GM19328 (cell line): Measurements from ENCODE around the gene CRBN.
A peak's percentile ranks its signal among the peaks of the same experiment; 100 is the strongest.

Experiments
- ATAC-seq: cut with Tn5 transposase; IDR thresholded peaks from one replicate; pipeline ENCODE4 v1.9.1; 2021; ENCODE audit warnings: mild to moderate bottlenecking, moderate library complexity; ENCODE audit not compliant: unreplicated experiment

CRBN gene

GRCh38 chr3:3179407-3180094, at the start of gene CRBN:
Gene CRBN (minus strand): TSS chr3:3179691. CDS start chr3:3179687, 4 bp downstream.
- ATAC-seq, result peak; percentile 99

- no peak for ATAC-seq
Observed at GRCh38 chr3:3227640-3228039, 48.1 kb upstream of the CRBN start.

- ATAC-seq, result no peak
Observed at GRCh38 chr3:3221528-3221927, 42.0 kb upstream of the CRBN start.

GRCh38 chr3:3216401-3216800, 36.9 kb upstream of the CRBN start:
- no peak for ATAC-seq

GRCh38 chr3:3212781-3213440, 33.4 kb upstream of the CRBN start:
- ATAC-seq, result no peak

GRCh38 chr3:3209714-3210113, 30.2 kb upstream of the CRBN start:
- ATAC-seq, result no peak

GRCh38 chr3:3209057-3209456, 29.6 kb upstream of the CRBN start:
- no peak for ATAC-seq

- peak; percentile 75 for ATAC-seq
Observed at GRCh38 chr3:3201611-3202010, 22.1 kb upstream of the CRBN start.

- no peak for ATAC-seq
Observed at GRCh38 chr3:3200632-3201212, 21.2 kb upstream of the CRBN start.

- no peak for ATAC-seq
Observed at GRCh38 chr3:3199306-3199705, 19.8 kb upstream of the CRBN start.

- no peak for ATAC-seq
Observed at GRCh38 chr3:3196148-3196861, 16.8 kb upstream of the CRBN start.

- no peak for ATAC-seq
Observed at GRCh38 chr3:3194861-3195260, 15.4 kb upstream of the CRBN start.

GRCh38 chr3:3192286-3192675, 12.8 kb upstream of the CRBN start:
- no peak for ATAC-seq

GRCh38 chr3:3191675-3192285, 12.3 kb upstream of the CRBN start:
- ATAC-seq, result no peak

GRCh38 chr3:3189961-3190360, 10.5 kb upstream of the CRBN start:
- no peak for ATAC-seq

GRCh38 chr3:3189102-3189727, 9.7 kb upstream of the CRBN start:
- no peak for ATAC-seq

GRCh38 chr3:3184876-3185275, 5.4 kb upstream of the CRBN start:
- no peak for ATAC-seq

- no peak for ATAC-seq
Observed at GRCh38 chr3:3180456-3180855, 965 bp upstream of the CRBN start.

- ATAC-seq, result no peak
Observed at GRCh38 chr3:3178498-3179328, 778 bp downstream of the CRBN start.
